Tibial nerve (tissue), 4 donors: ENCODE results near the gene GTSF1L.

ENCODE experiments used
- CTCF ChIP-seq, 5 experiments: fragments of 200-600 bp in 3 of 5; fragments of 450-650 bp in 2 of 5; sonication (generic) in 3 of 5; IDR thresholded peaks; one replicate each; pipeline ENCODE4 v1.5.1; 2016 to 2019; ENCODE audit warnings: antibody characterized with exemption in 5 of 5, mild to moderate bottlenecking in 3 of 5, moderate library complexity in 2 of 5
- EP300 ChIP-seq, 2 donors: sonication (generic); formaldehyde crosslinking; IDR thresholded peaks; one replicate each; pipeline ENCODE4 v1.6.1; 2017; ENCODE audit warnings: antibody characterized with exemption in 2 of 2, mild to moderate bottlenecking in 1 of 2
- POLR2A ChIP-seq, 2 donors: fragments of 450-650 bp; IDR thresholded peaks; one replicate each; pipeline ENCODE4 v1.6.1; 2017; ENCODE audit warnings: antibody characterized with exemption in 2 of 2, mild to moderate bottlenecking in 2 of 2, moderate library complexity in 2 of 2

GRCh38 chr20:43762911-43763310 lies 36.1 kb upstream of the GTSF1L start:
- no peak for TF ChIP-seq POLR2A (IDR thresholded peaks at IDR 0.05)
- no peak for TF ChIP-seq CTCF (IDR thresholded peaks at IDR 0.05)
- no peak for TF ChIP-seq EP300 (IDR thresholded peaks at IDR 0.05)
